Activated CD8-positive, alpha-beta T cell treated with anti-CD3 and anti-CD28 coated beads for 36 hours (primary cell): ENCODE data around the gene COL8A2. TPM values are rescaled to one million over a fixed set of nuclear protein-coding genes. Genes with fewer than 3 reads are reported as not detected.
A peak's percentile ranks its signal among the peaks of the same experiment; 100 is the strongest.

Source experiments
- ATAC-seq: fragments of 200-7000 bp; cut with Tn5 transposase; one replicate; pipeline ENCODE4 v1.10.0; 2021; ENCODE audit warnings: mild to moderate bottlenecking, moderate library complexity
- CTCF ChIA-PET: fragments of 350-600 bp; sonication (Branson Sonifier 250); formaldehyde crosslinking; loops from one replicate; lab custom pipeline; 2021; ENCODE audit warnings: antibody characterized with exemption; lab: Charles Lee
- POLR2A ChIA-PET: fragments of 350-600 bp; sonication (Branson Sonifier 250); formaldehyde crosslinking; loops from one replicate; lab custom pipeline; 2021; ENCODE audit warnings: antibody characterized with exemption; lab: Charles Lee
- DNase-seq: peaks from one replicate; pipeline ENCODE4 v3.0.0-alpha.2; 2020
- H3K27ac Mint-ChIP-seq: one replicate; pipeline ENCODE4 v1.8.0; 2021; ENCODE audit warnings: mild to moderate bottlenecking, mixed read lengths
- H3K27me3 Mint-ChIP-seq: one replicate; pipeline ENCODE4 v1.8.0; 2021; ENCODE audit warnings: mixed read lengths
- H3K36me3 Mint-ChIP-seq: one replicate; pipeline ENCODE4 v1.8.0; 2021; ENCODE audit warnings: low read depth, mixed read lengths
- H3K4me1 Mint-ChIP-seq: one replicate; pipeline ENCODE4 v1.8.0; 2021; ENCODE audit warnings: low read depth, mixed read lengths
- H3K4me3 Mint-ChIP-seq: one replicate; pipeline ENCODE4 v1.8.0; 2021; ENCODE audit warnings: mild to moderate bottlenecking, moderate library complexity, mixed read lengths
- H3K9me3 Mint-ChIP-seq: one replicate; pipeline ENCODE4 v1.8.0; 2021; ENCODE audit warnings: mixed read lengths
- CTCF ChIP-seq: fragments of 200-600 bp; IDR thresholded peaks from one replicate; pipeline ENCODE4 v1.8.0; 2022; ENCODE audit warnings: antibody characterized with exemption, mild to moderate bottlenecking
- intact Hi-C: fragments of 100-400 bp; cut with micrococcal nuclease; formaldehyde crosslinking; loops from one replicate; pipeline ENCODE4 v1.10.0; 2022
- total RNA-seq, 2 experiments: library from RNA; stranded (reverse); gene quantifications; one replicate each; pipeline ENCODE4 v1.2.3, GENCODE V29; 2021

Gene COL8A2
- total RNA-seq, 2 experiments from 2014 or later: 0.83 to 0.85 TPM

GRCh38 chr1:36149237-36149972 is 24.4 kb upstream of the COL8A2 start, which contains the start of gene TRAPPC3:
TRAPPC3 (minus strand) TSS chr1:36149486; CDS start chr1:36149378, 108 bp downstream.
- Mint-ChIP-seq H3K27me3 (no peaks in the 10 kb centered on the region), H3K27ac (peak within 1 kb of the TSS; percentile 97), H3K36me3 (peaks cover 11% of the 10 kb centered on the region), H3K9me3 (no peaks in the 10 kb centered on the region), H3K4me1 (peaks cover 60% of the 10 kb centered on the region), H3K4me3 (peak within 1 kb of the TSS; percentile 100)
- DNase-seq: peak; percentile 100
- POLR2A ChIA-PET: interaction anchor here (0.7 to 3.8 kb wide), 20 partner anchors 8 to 310 kb away, joined by 3 to 72 read pairs (median 4); partner anchors contain the start of genes SH3D21, STK40 and THRAP3
- intact Hi-C loops: loop anchor here (5.0 kb wide), 1 partner anchor 38 kb away; no protein-coding TSS in a partner anchor
- CTCF ChIA-PET: interaction anchor here (0.7 to 4.7 kb wide), 51 partner anchors 7 to 301 kb away, joined by 3 to 95 read pairs (median 5); partner anchors contain the start of genes EVA1B, LSM10, OSCP1 and SH3D21
- peak; percentile 70 for TF ChIP-seq CTCF
- ATAC-seq: peak; percentile 92

- no peak for DNase-seq
- peaks cover 11% of the 10 kb centered on the region for H3K36me3 Mint-ChIP-seq
- H3K27ac Mint-ChIP-seq: peak overlapping the region; percentile 97
- TF ChIP-seq CTCF: no peak
- H3K9me3 Mint-ChIP-seq: no peaks in the 10 kb centered on the region
- peaks cover 55% of the 10 kb centered on the region for H3K4me1 Mint-ChIP-seq
- ATAC-seq: no peak
- no peaks in the 10 kb centered on the region for H3K27me3 Mint-ChIP-seq
- H3K4me3 Mint-ChIP-seq: peak overlapping the region; percentile 100
- POLR2A ChIA-PET: interaction anchor here (0.9 to 3.8 kb wide), 12 partner anchors 12 to 310 kb away, joined by 3 to 72 read pairs (median 6); partner anchors contain the start of genes SH3D21, STK40 and THRAP3
- intact Hi-C loops: loop anchor here (5.0 kb wide), 1 partner anchor 38 kb away; no protein-coding TSS in a partner anchor
- CTCF ChIA-PET: interaction anchor here (0.8 to 4.7 kb wide), 37 partner anchors 9 to 302 kb away, joined by 3 to 95 read pairs (median 7); partner anchors contain the start of genes EVA1B, LSM10, OSCP1 and SH3D21
Observed at GRCh38 chr1:36148821-36149236, 23.8 kb upstream of the COL8A2 start.

DNA sequence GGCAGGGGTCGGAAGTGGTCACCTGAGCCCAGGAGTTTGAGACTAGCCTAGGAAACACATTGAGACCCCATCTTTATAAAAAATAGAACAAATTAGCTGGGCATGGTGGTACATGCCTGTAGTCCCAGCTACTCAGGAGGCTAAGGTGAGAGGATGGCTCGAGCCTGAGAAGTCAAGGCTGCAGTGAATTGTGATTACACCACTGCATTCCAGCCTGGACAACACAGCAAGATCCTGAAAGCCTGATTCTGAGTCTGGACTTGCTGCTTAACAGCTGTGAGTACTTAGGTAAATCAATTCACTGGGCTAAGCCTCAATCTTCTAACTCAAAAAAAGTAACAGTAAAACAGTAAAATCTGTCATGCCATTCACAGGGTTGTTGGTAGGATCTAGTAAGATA is 19.4 kb upstream of the COL8A2 start:
- intact Hi-C loops: no loop called here
- Mint-ChIP-seq H3K27ac (no peak overlapping the region), H3K4me3 (no peak overlapping the region), H3K27me3 (no peaks in the 10 kb centered on the region), H3K4me1 (peaks cover 51% of the 10 kb centered on the region), H3K36me3 (peaks cover 15% of the 10 kb centered on the region), H3K9me3 (no peaks in the 10 kb centered on the region)
- ChIA-PET CTCF (interaction anchor here (1.1 to 6.2 kb wide), 4 partner anchors 10 to 141 kb away, joined by 3 to 48 read pairs (median 7); no protein-coding TSS in a partner anchor), POLR2A (interaction anchor here (0.6 to 1.0 kb wide), 2 partner anchors 14 to 1279 kb away, joined by 3 to 4 read pairs; no protein-coding TSS in a partner anchor)
- DNase-seq (no peak), ATAC-seq (no peak)
- TF ChIP-seq CTCF: no peak

GRCh38 chr1:36143424-36143823 is 18.4 kb upstream of the COL8A2 start:
- intact Hi-C loops: no loop called here
- DNase-seq (no peak), ATAC-seq (no peak)
- H3K27me3 Mint-ChIP-seq: no peaks in the 10 kb centered on the region
- H3K9me3 Mint-ChIP-seq: no peaks in the 10 kb centered on the region
- POLR2A ChIA-PET: no interaction called here
- H3K36me3 Mint-ChIP-seq: peaks cover 17% of the 10 kb centered on the region
- TF ChIP-seq CTCF: no peak
- H3K27ac Mint-ChIP-seq: no peak overlapping the region
- peaks cover 51% of the 10 kb centered on the region for H3K4me1 Mint-ChIP-seq
- CTCF ChIA-PET: interaction anchor here (1.7 to 6.2 kb wide), 2 partner anchors 9 to 142 kb away, joined by 4 to 48 read pairs; no protein-coding TSS in a partner anchor
- H3K4me3 Mint-ChIP-seq: no peak overlapping the region
